AG09319 (cell line): ENCODE measurements around the gene BATF.

Source experiments
- DNase-seq: peaks from one replicate; pipeline ENCODE4 v3.0.0-alpha.2; 2010; ENCODE audit warnings: low read depth; ENCODE audit errors: extremely low read depth
- CTCF ChIP-seq: IDR thresholded peaks from 2 replicates; pipeline ENCODE4 v1.5.1; 2011; ENCODE audit warnings: low read depth, mild to moderate bottlenecking, inconsistent platforms, low read length, moderate library complexity

The BATF gene

GRCh38 chr14:75495399-75495798 is 26.9 kb upstream of the BATF start:
- DNase-seq = no peak

GRCh38 chr14:75495882-75496281 is 26.4 kb upstream of the BATF start:
- DNase-seq = no peak
- no peak for TF ChIP-seq CTCF

More at GRCh38 chr14:75495399-75495798, 26.9 kb upstream of the BATF start:
- no peak for TF ChIP-seq CTCF

- DNase-seq = no peak
- TF ChIP-seq CTCF = no peak
Observed at GRCh38 chr14:75496755-75497154, 25.5 kb upstream of the BATF start.

- DNase-seq = no peak
- TF ChIP-seq CTCF = no peak
Observed at GRCh38 chr14:75497191-75497590, 25.1 kb upstream of the BATF start.

- DNase-seq = no peak
- TF ChIP-seq CTCF = no peak
Observed at GRCh38 chr14:75497701-75498100, 24.6 kb upstream of the BATF start.

- no peak for TF ChIP-seq CTCF
- DNase-seq = no peak
Observed at GRCh38 chr14:75499084-75499875, 23.0 kb upstream of the BATF start.

- DNase-seq = no peak
- no peak for TF ChIP-seq CTCF
Observed at GRCh38 chr14:75501080-75501479, 21.2 kb upstream of the BATF start.
